HCT116 (cell line): Measurements from ENCODE around the gene TAF5L. TPM values are rescaled to one million over a fixed set of nuclear protein-coding genes. Genes with fewer than 3 reads are reported as not detected.

Experiments
- ATAC-seq: fragments of 200-7000 bp; cut with Tn5 transposase; 2 replicates; pipeline ENCODE4 v1.9.1; 2020; ENCODE audit warnings: mild to moderate bottlenecking, moderate library complexity
- BruUV-seq: library from RNA; stranded (reverse); fragments of 400-500 nt; replicated peaks from 2 replicates; lab custom pipeline; 2021; lab: Mats Ljungman, UMichigan
- CTCF ChIA-PET: fragments of 300-600 bp; sonication (Branson Sonifier 250); formaldehyde crosslinking; loops from one replicate; lab custom pipeline; 2021; ENCODE audit warnings: antibody characterized with exemption; lab: Charles Lee
- POLR2A ChIA-PET: fragments of 300-600, 350-600 bp; sonication (Branson Sonifier 250); formaldehyde crosslinking; loops from one replicate; lab custom pipeline; 2021; ENCODE audit warnings: antibody characterized with exemption; lab: Charles Lee
- RAD21 ChIA-PET, 2 experiments: fragments of 300-600 bp; sonication (Branson Sonifier 250); formaldehyde crosslinking; loops; one replicate each; lab custom pipeline; 2023; ENCODE audit warnings: low total read pairs in 2 of 2; ENCODE audit not compliant: uncharacterized antibody in 2 of 2, unreplicated experiment in 2 of 2, low non-redundant PET in 1 of 2; lab: Charles Lee
- DNase-seq: peaks from one replicate; pipeline ENCODE4 v3.0.0-alpha.2; 2010; ENCODE audit warnings: low read depth, low spot score
- H2AFZ ChIP-seq: fragments of 200-600 bp; shearing (Covaris generic), sonication (generic); 2 replicates; pipeline ENCODE4 v1.6.1; 2017; ENCODE audit warnings: low read depth, mixed run types, mixed read lengths, antibody characterized with exemption, low read length; ENCODE audit not compliant: poor library complexity, severe bottlenecking
- H3K27ac ChIP-seq: 2 replicates; pipeline ENCODE4 v1.5.1; 2012; ENCODE audit warnings: low read depth, low read length
- H3K27me3 ChIP-seq: fragments of 200-600 bp; sonication (generic); 2 replicates; pipeline ENCODE4 v1.6.1; 2016; ENCODE audit warnings: mixed run types, low read length, mixed read lengths; ENCODE audit not compliant: insufficient read depth
- H3K36me3 ChIP-seq, 2 experiments: fragments of 200-500 bp in 1 of 2; fragments of 200-600 bp in 1 of 2; sonication (Bioruptor generic) in 1 of 2; sonication (generic) in 1 of 2; 2 replicates each; pipeline versions ENCODE4 v1.5.1 to v1.6.1; 2014 to 2016; ENCODE audit warnings: low read length in 2 of 2, inconsistent platforms in 1 of 2, mixed read lengths in 1 of 2, mixed run types in 1 of 2; ENCODE audit not compliant: insufficient read depth in 2 of 2, control insufficient read depth in 1 of 2
- H3K4me1 ChIP-seq, 2 experiments: fragments of 200-600 bp in 1 of 2; sonication (generic) in 1 of 2; 2 replicates each; pipeline versions ENCODE4 v1.5.1 to v1.6.1; 2012 to 2017; ENCODE audit warnings: low read length in 2 of 2, inconsistent platforms in 1 of 2, mild to moderate bottlenecking in 1 of 2, mixed read lengths in 1 of 2, mixed run types in 1 of 2, moderate library complexity in 1 of 2; ENCODE audit not compliant: insufficient read depth in 2 of 2, control insufficient read depth in 1 of 2
- H3K4me2 ChIP-seq: fragments of 200-600 bp; sonication (generic); 2 replicates; pipeline ENCODE4 v1.6.1; 2017; ENCODE audit warnings: mixed run types, low read length, mixed read lengths
- H3K4me3 ChIP-seq, 2 experiments: fragments of 200-600 bp in 1 of 2; sonication (generic) in 1 of 2; replicated peaks in 1 of 2; 2 replicates each; pipeline ENCODE4 v1.5.1; 2011 to 2016; ENCODE audit warnings: low read length in 2 of 2, control low read depth in 1 of 2, low read depth in 1 of 2, mild to moderate bottlenecking in 1 of 2, mixed read lengths in 1 of 2, mixed run types in 1 of 2
- H3K79me2 ChIP-seq: fragments of 200-600 bp; sonication (generic); 2 replicates; pipeline ENCODE4 v1.6.1; 2017; ENCODE audit warnings: mild to moderate bottlenecking, mixed run types, low read length, moderate library complexity, mixed read lengths; ENCODE audit not compliant: insufficient read depth
- H3K9ac ChIP-seq: fragments of 200-600 bp; sonication (generic); 2 replicates; pipeline ENCODE4 v1.6.1; 2016; ENCODE audit warnings: low read length, mixed read lengths
- H3K9me2 ChIP-seq: fragments of 200-600 bp; sonication (generic), shearing (Covaris generic); 2 replicates; pipeline ENCODE4 v1.6.1; 2017; ENCODE audit warnings: mixed run types, mild to moderate bottlenecking, moderate library complexity; ENCODE audit not compliant: insufficient read depth
- H3K9me3 ChIP-seq, 2 experiments: fragments of 200-500 bp in 1 of 2; fragments of 200-600 bp in 1 of 2; sonication (Bioruptor generic) in 1 of 2; sonication (generic) in 1 of 2; 2 replicates each; pipeline ENCODE4 v1.6.1; 2014 to 2017; ENCODE audit warnings: low read length in 2 of 2, mixed read lengths in 2 of 2, inconsistent platforms in 1 of 2, low read depth in 1 of 2, mild to moderate bottlenecking in 1 of 2, mixed run types in 1 of 2, moderate library complexity in 1 of 2; ENCODE audit not compliant: control insufficient read depth in 1 of 2, insufficient read depth in 1 of 2
- H4K20me1 ChIP-seq: fragments of 200-600 bp; sonication (generic), shearing (Covaris generic); 2 replicates; pipeline ENCODE4 v1.6.1; 2017; ENCODE audit warnings: mixed run types, mild to moderate bottlenecking, moderate library complexity; ENCODE audit not compliant: insufficient read depth
- CBX3 ChIP-seq: IDR thresholded peaks from 2 replicates; pipeline ENCODE4 v1.6.1; 2012; ENCODE audit warnings: low read depth
- CEBPB ChIP-seq: IDR thresholded peaks from 2 replicates; pipeline ENCODE4 v1.6.1; 2012; ENCODE audit warnings: low read depth
- EZH2 ChIP-seq: fragments of 200-600 bp; sonication (generic); IDR thresholded peaks from 2 replicates; pipeline ENCODE4 v1.6.1; 2017; ENCODE audit warnings: antibody characterized with exemption, mixed run types
- JUND ChIP-seq: IDR thresholded peaks from 2 replicates; pipeline ENCODE4 v1.6.1; 2012
- POLR2A ChIP-seq: IDR thresholded peaks from 2 replicates; pipeline ENCODE4 v1.7.0; 2011; ENCODE audit warnings: borderline replicate concordance; ENCODE audit not compliant: insufficient read depth, insufficient read length; ENCODE audit errors: extremely low read depth
- POLR2AphosphoS5 ChIP-seq: IDR thresholded peaks from 2 replicates; pipeline ENCODE4 v1.6.1; 2011; ENCODE audit warnings: mild to moderate bottlenecking, low read depth, low read length, moderate library complexity
- REST ChIP-seq: IDR thresholded peaks from 2 replicates; pipeline ENCODE4 v1.6.1; 2012; ENCODE audit warnings: low read depth
- SIN3A ChIP-seq: IDR thresholded peaks from 2 replicates; pipeline ENCODE4 v1.6.1; 2012; ENCODE audit warnings: low read depth
- SRF ChIP-seq: IDR thresholded peaks from 2 replicates; pipeline ENCODE4 v1.6.1; 2012; ENCODE audit warnings: low read depth
- YY1 ChIP-seq: IDR thresholded peaks from 2 replicates; pipeline ENCODE4 v1.6.1; 2011; ENCODE audit warnings: low read length, low read depth, moderate library complexity, mild to moderate bottlenecking; ENCODE audit not compliant: insufficient replicate concordance; ENCODE audit errors: extremely low read depth
- ZFX ChIP-seq: fragments of 450-650 bp; IDR thresholded peaks from 2 replicates; pipeline ENCODE4 v1.6.1; 2017
- intact Hi-C: fragments of 100-400 bp; cut with micrococcal nuclease; formaldehyde crosslinking; loops from 2 replicates; pipeline ENCODE4 v1.10.0; 2022
- total RNA-seq: library from RNA; stranded (reverse); gene quantifications from one replicate; pipeline ENCODE4 v1.2.1, GENCODE V29; 2021; ENCODE audit not compliant: unreplicated experiment
- TF ChIP-seq, protein P1 (sequence below): IDR thresholded peaks from 2 replicates; pipeline ENCODE4 v1.6.1; 2011; ENCODE audit warnings: mild to moderate bottlenecking, low read length, moderate library complexity; ENCODE audit not compliant: insufficient replicate concordance; ENCODE audit errors: extremely low read depth
- TF ChIP-seq, protein P2 (sequence below): IDR thresholded peaks from 2 replicates; pipeline ENCODE4 v1.6.1; 2012
- TF ChIP-seq, protein P3 (sequence below): IDR thresholded peaks from 2 replicates; pipeline ENCODE4 v1.6.1; 2012

The TAF5L gene
- total RNA-seq, 1 experiment from 2014 or later: 22.4 TPM

DNA sequence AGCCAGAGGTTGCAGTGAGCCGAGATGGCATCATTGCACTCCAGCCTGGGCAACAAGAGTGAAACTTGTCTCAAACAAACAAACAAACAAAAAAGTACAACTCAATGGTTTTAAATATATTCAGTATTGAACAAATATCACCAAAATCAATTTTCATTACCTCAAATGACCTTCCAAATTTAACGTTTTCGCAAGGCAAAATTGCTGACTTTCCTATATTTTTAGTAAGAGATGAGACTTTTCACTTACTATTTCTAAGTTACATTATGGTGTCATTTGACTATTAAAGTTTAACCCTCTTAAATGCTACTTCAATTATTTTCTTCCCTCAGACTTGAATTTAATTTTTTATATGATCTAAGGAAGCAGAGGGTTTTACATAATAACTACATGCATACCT lies 44.4 kb downstream of the TAF5L start:
- Histone ChIP-seq H3K9me3 (no peaks in the 10 kb centered on the region), H2AFZ (no peak overlapping the region), H3K36me3 (no peaks in the 10 kb centered on the region), H3K4me3 (no peak overlapping the region), H3K9ac (no peak overlapping the region), H3K79me2 (no peaks in the 10 kb centered on the region), H3K27me3 (no peaks in the 10 kb centered on the region), H3K9me2 (no peaks in the 10 kb centered on the region), H4K20me1 (no peaks in the 10 kb centered on the region), H3K27ac (no peak overlapping the region), H3K4me2 (no peak overlapping the region), H3K4me1 (no peaks in the 10 kb centered on the region)
- RAD21 ChIA-PET: no interaction called here
- no peak for ATAC-seq
- no peak for TF ChIP-seq POLR2A
- TF ChIP-seq CBX3: no peak
- TF ChIP-seq, protein P1, sequence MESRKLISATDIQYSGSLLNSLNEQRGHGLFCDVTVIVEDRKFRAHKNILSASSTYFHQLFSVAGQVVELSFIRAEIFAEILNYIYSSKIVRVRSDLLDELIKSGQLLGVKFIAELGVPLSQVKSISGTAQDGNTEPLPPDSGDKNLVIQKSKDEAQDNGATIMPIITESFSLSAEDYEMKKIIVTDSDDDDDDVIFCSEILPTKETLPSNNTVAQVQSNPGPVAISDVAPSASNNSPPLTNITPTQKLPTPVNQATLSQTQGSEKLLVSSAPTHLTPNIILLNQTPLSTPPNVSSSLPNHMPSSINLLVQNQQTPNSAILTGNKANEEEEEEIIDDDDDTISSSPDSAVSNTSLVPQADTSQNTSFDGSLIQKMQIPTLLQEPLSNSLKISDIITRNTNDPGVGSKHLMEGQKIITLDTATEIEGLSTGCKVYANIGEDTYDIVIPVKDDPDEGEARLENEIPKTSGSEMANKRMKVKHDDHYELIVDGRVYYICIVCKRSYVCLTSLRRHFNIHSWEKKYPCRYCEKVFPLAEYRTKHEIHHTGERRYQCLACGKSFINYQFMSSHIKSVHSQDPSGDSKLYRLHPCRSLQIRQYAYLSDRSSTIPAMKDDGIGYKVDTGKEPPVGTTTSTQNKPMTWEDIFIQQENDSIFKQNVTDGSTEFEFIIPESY: no peak
- no peak for TF ChIP-seq JUND
- TF ChIP-seq CEBPB: no peak
- no peak for TF ChIP-seq SRF
- TF ChIP-seq EZH2: no peak
- no peak for TF ChIP-seq SIN3A
- no peak for TF ChIP-seq REST
- TF ChIP-seq YY1: no peak
- no peak for TF ChIP-seq POLR2AphosphoS5
- TF ChIP-seq, protein P2, sequence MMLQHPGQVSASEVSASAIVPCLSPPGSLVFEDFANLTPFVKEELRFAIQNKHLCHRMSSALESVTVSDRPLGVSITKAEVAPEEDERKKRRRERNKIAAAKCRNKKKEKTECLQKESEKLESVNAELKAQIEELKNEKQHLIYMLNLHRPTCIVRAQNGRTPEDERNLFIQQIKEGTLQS: no peak
- TF ChIP-seq, protein P3, sequence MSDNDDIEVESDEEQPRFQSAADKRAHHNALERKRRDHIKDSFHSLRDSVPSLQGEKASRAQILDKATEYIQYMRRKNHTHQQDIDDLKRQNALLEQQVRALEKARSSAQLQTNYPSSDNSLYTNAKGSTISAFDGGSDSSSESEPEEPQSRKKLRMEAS: no peak
- TF ChIP-seq ZFX: no peak
- no TSS peak for BruUV-seq
- POLR2A ChIA-PET: no interaction called here
- intact Hi-C loops: no loop called here
- no peak for DNase-seq
- CTCF ChIA-PET: no interaction called here
